Upper lobe of right lung (tissue), 1 donor: ENCODE data around the gene KRTAP1-1. TPM values are rescaled to one million over a fixed set of nuclear protein-coding genes. Genes with fewer than 3 reads are reported as not detected.
A peak's percentile ranks its signal among the peaks of the same experiment; 100 is the strongest.
"Not testable (repeated sequence)": the region's sequence is repeated elsewhere in the genome, so short reads cannot be mapped to it uniquely, and the experiment has no call there.

Experiments used
- ATAC-seq: fragments of 200-7000 bp; cut with Tn5 transposase; one replicate; pipeline ENCODE4 v1.9.1; 2020; ENCODE audit warnings: mild to moderate bottlenecking, moderate library complexity
- DNase-seq: peaks from one replicate; pipeline ENCODE4 v3.0.0-alpha.2; 2020
- H3K27ac ChIP-seq: fragments of 200-600 bp; one replicate; pipeline ENCODE4 v1.8.0; 2022
- H3K27me3 ChIP-seq: fragments of 200-600 bp; one replicate; pipeline ENCODE4 v1.8.0; 2022; ENCODE audit warnings: mild to moderate bottlenecking
- H3K36me3 ChIP-seq: fragments of 200-600 bp; one replicate; pipeline ENCODE4 v1.8.0; 2022
- H3K4me1 ChIP-seq: fragments of 200-600 bp; one replicate; pipeline ENCODE4 v1.8.0; 2022
- H3K4me3 ChIP-seq: fragments of 200-600 bp; one replicate; pipeline ENCODE4 v1.8.0; 2022; ENCODE audit warnings: mild to moderate bottlenecking
- H3K9me3 ChIP-seq: fragments of 200-600 bp; one replicate; pipeline ENCODE4 v1.8.0; 2022
- intact Hi-C: fragments of 100-400 bp; cut with DNase I; formaldehyde crosslinking; loops from one replicate; pipeline ENCODE4 v1.11.0; 2022
- total RNA-seq: library from RNA; stranded (reverse); fragmentation: NEBNext Ultra II Directional; extraction: Animal tissue kit (Norgen Biotek cat#: 25700); gene quantifications from one replicate; pipeline ENCODE4 v1.2.1, GENCODE V29; 2021
- TF ChIP-seq, protein P1 (sequence below): fragments of 200-600 bp; IDR thresholded peaks from one replicate; pipeline ENCODE4 v1.8.0; 2022; ENCODE audit warnings: antibody characterized with exemption
- donor health status: DM: no; HTN: yes; CAD: no; lungs with severe emphysema.

The KRTAP1-1 gene
- total RNA-seq, 1 donor from 2014 or later: not detected

GRCh38 chr17:41054025-41054424 lies 12.8 kb upstream of the KRTAP1-1 start:
- H3K27ac ChIP-seq: no peak overlapping the region
- peak; percentile 66 for ATAC-seq

GRCh38 chr17:41052566-41052965 lies 11.3 kb upstream of the KRTAP1-1 start:
- no peaks in the 10 kb centered on the region for H3K27me3 ChIP-seq
- H3K27ac ChIP-seq: no peak overlapping the region
- no peaks in the 10 kb centered on the region for H3K4me1 ChIP-seq
- ATAC-seq (no peak), DNase-seq (no peak)
- H3K4me3 ChIP-seq: no peak overlapping the region
- intact Hi-C loops: no loop called here
- no peaks in the 10 kb centered on the region for H3K9me3 ChIP-seq
- TF ChIP-seq, protein P1, sequence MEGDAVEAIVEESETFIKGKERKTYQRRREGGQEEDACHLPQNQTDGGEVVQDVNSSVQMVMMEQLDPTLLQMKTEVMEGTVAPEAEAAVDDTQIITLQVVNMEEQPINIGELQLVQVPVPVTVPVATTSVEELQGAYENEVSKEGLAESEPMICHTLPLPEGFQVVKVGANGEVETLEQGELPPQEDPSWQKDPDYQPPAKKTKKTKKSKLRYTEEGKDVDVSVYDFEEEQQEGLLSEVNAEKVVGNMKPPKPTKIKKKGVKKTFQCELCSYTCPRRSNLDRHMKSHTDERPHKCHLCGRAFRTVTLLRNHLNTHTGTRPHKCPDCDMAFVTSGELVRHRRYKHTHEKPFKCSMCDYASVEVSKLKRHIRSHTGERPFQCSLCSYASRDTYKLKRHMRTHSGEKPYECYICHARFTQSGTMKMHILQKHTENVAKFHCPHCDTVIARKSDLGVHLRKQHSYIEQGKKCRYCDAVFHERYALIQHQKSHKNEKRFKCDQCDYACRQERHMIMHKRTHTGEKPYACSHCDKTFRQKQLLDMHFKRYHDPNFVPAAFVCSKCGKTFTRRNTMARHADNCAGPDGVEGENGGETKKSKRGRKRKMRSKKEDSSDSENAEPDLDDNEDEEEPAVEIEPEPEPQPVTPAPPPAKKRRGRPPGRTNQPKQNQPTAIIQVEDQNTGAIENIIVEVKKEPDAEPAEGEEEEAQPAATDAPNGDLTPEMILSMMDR: no peak
- H3K36me3 ChIP-seq: no peaks in the 10 kb centered on the region

More at GRCh38 chr17:41054025-41054424, 12.8 kb upstream of the KRTAP1-1 start:
- no peak for DNase-seq
- Histone ChIP-seq H3K9me3 (no peaks in the 10 kb centered on the region), H3K27me3 (no peaks in the 10 kb centered on the region), H3K4me1 (no peaks in the 10 kb centered on the region), H3K4me3 (no peak overlapping the region), H3K36me3 (no peaks in the 10 kb centered on the region)
- TF ChIP-seq, protein P1: no peak
- intact Hi-C loops: no loop called here

DNA sequence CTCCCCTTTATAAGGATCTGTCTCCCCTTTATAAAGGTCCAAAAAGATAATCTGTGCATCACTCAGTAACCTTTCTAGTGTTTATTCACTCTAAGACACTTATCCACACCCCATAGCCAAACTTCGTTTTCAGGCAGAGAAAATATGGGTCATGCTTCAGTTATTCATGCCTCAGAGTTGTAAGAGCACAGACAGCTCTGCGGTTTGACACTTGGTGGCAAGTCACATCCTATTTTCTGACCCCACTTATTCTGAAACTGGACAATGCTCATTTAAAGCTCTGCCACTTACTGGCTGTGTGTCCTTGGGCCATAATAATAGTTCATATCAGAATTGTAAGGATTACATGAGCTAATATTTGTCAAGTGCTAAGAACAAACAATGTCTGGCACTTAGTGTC lies 7.9 kb upstream of the KRTAP1-1 start:
- no peak overlapping the region for H3K4me3 ChIP-seq
- ATAC-seq (no peak), DNase-seq (no peak)
- H3K36me3 ChIP-seq: no peaks in the 10 kb centered on the region
- H3K27ac ChIP-seq: no peak overlapping the region
- no peaks in the 10 kb centered on the region for H3K9me3 ChIP-seq
- intact Hi-C loops: no loop called here
- H3K4me1 ChIP-seq: no peaks in the 10 kb centered on the region
- peaks cover 11% of the 10 kb centered on the region for H3K27me3 ChIP-seq
- TF ChIP-seq, protein P1: no peak

- no peak for ATAC-seq
Observed at GRCh38 chr17:41048441-41048840, 7.2 kb upstream of the KRTAP1-1 start.

GRCh38 chr17:41046735-41047465 lies 5.7 kb upstream of the KRTAP1-1 start, which contains the start of gene KRTAP2-1:
Gene KRTAP2-1, minus strand, starts transcription at chr17:41047316. Its CDS starts 49 bp downstream, at chr17:41047267.
- DNase-seq, intact Hi-C loops, H3K9me3 ChIP-seq, H3K36me3 ChIP-seq, H3K27ac ChIP-seq, H3K4me1 ChIP-seq, H3K4me3 ChIP-seq: not testable (repeated sequence)
- H3K27me3 ChIP-seq: peaks cover 11% of the 10 kb centered on the region
- ATAC-seq: peak; percentile 39

More at GRCh38 chr17:41048441-41048840, 7.2 kb upstream of the KRTAP1-1 start:
- no peaks in the 10 kb centered on the region for H3K4me1 ChIP-seq
- H3K9me3 ChIP-seq: no peaks in the 10 kb centered on the region
- no peak overlapping the region for H3K4me3 ChIP-seq
- DNase-seq: no peak
- no peak overlapping the region for H3K27ac ChIP-seq
- no peaks in the 10 kb centered on the region for H3K36me3 ChIP-seq
- intact Hi-C loops: no loop called here
- H3K27me3 ChIP-seq: peaks cover 11% of the 10 kb centered on the region
- TF ChIP-seq, protein P1: no peak

GRCh38 chr17:41042953-41043352 lies 1.7 kb upstream of the KRTAP1-1 start:
- Histone ChIP-seq H3K9me3 (no peaks in the 10 kb centered on the region), H3K27ac (no peak overlapping the region), H3K4me1 (no peaks in the 10 kb centered on the region), H3K27me3 (peaks cover 11% of the 10 kb centered on the region), H3K36me3 (no peaks in the 10 kb centered on the region), H3K4me3 (no peak overlapping the region)
- intact Hi-C loops: no loop called here
- ATAC-seq: no peak
- DNase-seq: no peak
- TF ChIP-seq, protein P1: no peak
